HG03442 (cell line): ENCODE results near the gene CTNNBL1.

Source experiments
- ATAC-seq: cut with Tn5 transposase; IDR thresholded peaks from one replicate; pipeline ENCODE4 v1.9.1; 2021; ENCODE audit warnings: mild to moderate bottlenecking, moderate library complexity; ENCODE audit not compliant: unreplicated experiment

CTNNBL1 gene

GRCh38 chr20:37736132-37736531 is 42.3 kb downstream of the CTNNBL1 start:
- ATAC-seq = no peak

GRCh38 chr20:37737826-37738420 is 44.1 kb downstream of the CTNNBL1 start:
- no peak for ATAC-seq

- ATAC-seq = no peak
Observed at GRCh38 chr20:37741055-37741454, 47.2 kb downstream of the CTNNBL1 start.

GRCh38 chr20:37741570-37741969 is 47.7 kb downstream of the CTNNBL1 start:
- no peak for ATAC-seq

GRCh38 chr20:37742131-37742530 is 48.3 kb downstream of the CTNNBL1 start:
- no peak for ATAC-seq

- ATAC-seq = no peak
Observed at GRCh38 chr20:37744347-37744746, 50.5 kb downstream of the CTNNBL1 start.

- no peak for ATAC-seq
Observed at GRCh38 chr20:37745553-37745952, 51.7 kb downstream of the CTNNBL1 start.

- ATAC-seq = no peak
Observed at GRCh38 chr20:37748015-37748414, 54.2 kb downstream of the CTNNBL1 start.

- ATAC-seq = no peak
Observed at GRCh38 chr20:37749218-37749617, 55.4 kb downstream of the CTNNBL1 start.

GRCh38 chr20:37749620-37750403 is 56.0 kb downstream of the CTNNBL1 start:
- ATAC-seq = no peak

GRCh38 chr20:37755665-37756064 is 61.8 kb downstream of the CTNNBL1 start:
- no peak for ATAC-seq

- no peak for ATAC-seq
Observed at GRCh38 chr20:37756234-37756633, 62.4 kb downstream of the CTNNBL1 start.

GRCh38 chr20:37757550-37757949 is 63.7 kb downstream of the CTNNBL1 start:
- ATAC-seq = no peak

GRCh38 chr20:37758332-37758731 is 64.5 kb downstream of the CTNNBL1 start:
- ATAC-seq = no peak

GRCh38 chr20:37759052-37759553 is 65.3 kb downstream of the CTNNBL1 start:
- no peak for ATAC-seq

- ATAC-seq = no peak
Observed at GRCh38 chr20:37759761-37760209, 66.0 kb downstream of the CTNNBL1 start.

- ATAC-seq = no peak
Observed at GRCh38 chr20:37760322-37760721, 66.5 kb downstream of the CTNNBL1 start.

GRCh38 chr20:37762716-37763485 is 69.1 kb downstream of the CTNNBL1 start:
- ATAC-seq = no peak

- ATAC-seq = no peak
Observed at GRCh38 chr20:37764333-37764935, 70.6 kb downstream of the CTNNBL1 start.

- ATAC-seq = no peak
Observed at GRCh38 chr20:37770908-37771307, 77.1 kb downstream of the CTNNBL1 start.

GRCh38 chr20:37773291-37773826 is 79.5 kb downstream of the CTNNBL1 start:
- ATAC-seq = no peak
